A673 (cell line): Measurements from ENCODE around the gene CDK5RAP2.

ENCODE experiments used
- CTCF ChIP-seq: fragments of 300-800, 200-600 bp; sonication (generic); conservative IDR thresholded peaks from 2 replicates; pipeline ENCODE4 v1.5.1; 2017; ENCODE audit warnings: low read depth, mild to moderate bottlenecking, antibody characterized with exemption, low read length, moderate library complexity, mixed read lengths
- EZH2 ChIP-seq: fragments of 200-600 bp; sonication (generic); IDR thresholded peaks from 2 replicates; pipeline ENCODE4 v1.6.1; 2017; ENCODE audit warnings: borderline replicate concordance, low read depth, mild to moderate bottlenecking, mixed read lengths, antibody characterized with exemption, low read length; ENCODE audit not compliant: poor library complexity, severe bottlenecking

GRCh38 chr9:120627073-120627472 is 47.1 kb upstream of the CDK5RAP2 start:
- TF ChIP-seq CTCF = no peak
- TF ChIP-seq EZH2 = no peak
